Smooth muscle cell (in vitro differentiated cells): Measurements from ENCODE around the gene ZDHHC20. TPM values are rescaled to one million over a fixed set of nuclear protein-coding genes. Genes with fewer than 3 reads are reported as not detected.

ENCODE experiments used
- DNase-seq: peaks from one replicate; lab custom pipeline; 2025; ENCODE audit not compliant: unreplicated experiment; lab: John Stamatoyannopoulos, UW
- H2AFZ ChIP-seq: fragments of 200-600 bp; sonication (generic); 2 replicates; pipeline ENCODE4 v1.6.0; 2016; ENCODE audit warnings: antibody characterized with exemption, low read depth, mild to moderate bottlenecking
- H3F3A ChIP-seq: fragments of 200-600 bp; sonication (generic); 2 replicates; pipeline ENCODE4 v1.6.0; 2017; ENCODE audit warnings: antibody characterized with exemption, low read depth
- H3K27ac ChIP-seq: fragments of 200-600 bp; sonication (generic); 2 replicates; pipeline ENCODE4 v1.5.1; 2016; ENCODE audit warnings: low read depth, mild to moderate bottlenecking
- H3K27me3 ChIP-seq: fragments of 200-600 bp; sonication (generic); 2 replicates; pipeline ENCODE4 v1.6.1; 2016; ENCODE audit warnings: low read depth, mild to moderate bottlenecking
- H3K36me3 ChIP-seq: fragments of 200-600 bp; sonication (generic); 2 replicates; pipeline ENCODE4 v1.5.1; 2016; ENCODE audit warnings: low read depth
- H3K4me1 ChIP-seq: fragments of 200-600 bp; sonication (generic); 2 replicates; pipeline ENCODE4 v1.5.1; 2016; ENCODE audit warnings: low read depth
- H3K4me2 ChIP-seq: fragments of 200-600 bp; sonication (generic); 2 replicates; pipeline ENCODE4 v1.6.0; 2016; ENCODE audit warnings: mild to moderate bottlenecking
- H3K4me3 ChIP-seq: fragments of 200-600 bp; sonication (generic); 2 replicates; pipeline ENCODE4 v1.5.1; 2016; ENCODE audit warnings: mild to moderate bottlenecking
- H3K79me2 ChIP-seq: fragments of 200-600 bp; sonication (generic); 2 replicates; pipeline ENCODE4 v1.6.0; 2016; ENCODE audit warnings: low read depth, mild to moderate bottlenecking
- H3K9ac ChIP-seq: fragments of 200-600 bp; sonication (generic); 2 replicates; pipeline ENCODE4 v1.6.0; 2016; ENCODE audit warnings: low read depth
- H3K9me3 ChIP-seq: fragments of 200-600 bp; sonication (generic); replicated peaks from 2 replicates; pipeline ENCODE4 v1.5.1; 2016; ENCODE audit warnings: low read depth
- H4K20me1 ChIP-seq: fragments of 200-600 bp; sonication (generic); 2 replicates; pipeline ENCODE4 v1.6.0; 2016; ENCODE audit warnings: low read depth
- CTCF ChIP-seq: fragments of 200-600 bp; sonication (generic); IDR thresholded peaks from 2 replicates; pipeline ENCODE4 v1.5.1; 2017; ENCODE audit warnings: borderline replicate concordance, mild to moderate bottlenecking, antibody characterized with exemption; ENCODE audit not compliant: insufficient read depth, poor library complexity, severe bottlenecking
- WGBS: methylation state at CpG from one replicate; pipeline ENCODE4 v1.1.7; 2016; ENCODE audit warnings: low lambda C conversion rate; 5-methylcytosine and 5-hydroxymethylcytosine counted together
- polyA plus RNA-seq: library from polyadenylated mRNA; unstranded; fragments of >200 nt; fragmentation: Nextera tagmentation; extraction: Ambion mirVana; gene quantifications from 2 replicates; pipeline ENCODE4 v1.2.1, GENCODE V29; 2016
- total RNA-seq: library from RNA; depleted of rRNA; stranded (reverse); fragments of >200 nt; gene quantifications from 2 replicates; pipeline ENCODE4 v1.2.3, GENCODE V29; 2014

The ZDHHC20 gene
- total and polyA plus RNA-seq, 2 experiments from 2014 or later: 24.2 to 198 TPM

GRCh38 chr13:21450936-21451335 is 8.2 kb downstream of the ZDHHC20 start:
- Histone ChIP-seq H3K9ac (no peak overlapping the region), H4K20me1 (peaks cover 69% of the 10 kb centered on the region), H3K27ac (no peak overlapping the region), H3K9me3 (no peaks in the 10 kb centered on the region), H3K36me3 (no peaks in the 10 kb centered on the region), H3K27me3 (no peaks in the 10 kb centered on the region), H3K4me2 (no peak overlapping the region), H3K4me1 (peaks cover 6% of the 10 kb centered on the region), H3F3A (no peaks in the 10 kb centered on the region), H2AFZ (no peak overlapping the region), H3K79me2 (peaks cover 80% of the 10 kb centered on the region), H3K4me3 (no peak overlapping the region)
- 86% methylated on average over 3 of the region's 3 CpGs for whole genome bisulfite sequencing
- no peak for TF ChIP-seq CTCF
- DNase-seq: no peak

- Histone ChIP-seq H3K27me3 (no peaks in the 10 kb centered on the region), H3K27ac (no peak overlapping the region), H3F3A (no peaks in the 10 kb centered on the region), H3K9me3 (no peaks in the 10 kb centered on the region), H3K4me2 (no peak overlapping the region), H2AFZ (no peak overlapping the region), H3K4me3 (no peak overlapping the region), H3K79me2 (peaks cover 77% of the 10 kb centered on the region), H3K4me1 (no peaks in the 10 kb centered on the region), H3K9ac (no peak overlapping the region), H3K36me3 (no peaks in the 10 kb centered on the region), H4K20me1 (peaks cover 72% of the 10 kb centered on the region)
- no peak for DNase-seq
- no peak for TF ChIP-seq CTCF
- 95% methylated on average over 2 of the region's 2 CpGs for WGBS
These were observed 12.4 kb downstream of the ZDHHC20 start for GRCh38 chr13:21446656-21447055.

GRCh38 chr13:21445759-21446158 is 13.3 kb downstream of the ZDHHC20 start:
- 95% methylated on average over 6 of the region's 6 CpGs for WGBS
- no peaks in the 10 kb centered on the region for H3F3A ChIP-seq
- peaks cover 75% of the 10 kb centered on the region for H3K79me2 ChIP-seq
- no peak for TF ChIP-seq CTCF
- H3K27ac ChIP-seq: no peak overlapping the region
- no peaks in the 10 kb centered on the region for H3K9me3 ChIP-seq
- no peak overlapping the region for H2AFZ ChIP-seq
- H3K9ac ChIP-seq: no peak overlapping the region
- H4K20me1 ChIP-seq: peaks cover 69% of the 10 kb centered on the region
- no peak overlapping the region for H3K4me2 ChIP-seq
- no peaks in the 10 kb centered on the region for H3K4me1 ChIP-seq
- no peaks in the 10 kb centered on the region for H3K36me3 ChIP-seq
- no peak for DNase-seq
- no peaks in the 10 kb centered on the region for H3K27me3 ChIP-seq
- no peak overlapping the region for H3K4me3 ChIP-seq

- no peaks in the 10 kb centered on the region for H3K27me3 ChIP-seq
- 86% methylated on average over 1 of the region's 1 CpG for WGBS
- no peak overlapping the region for H3K4me3 ChIP-seq
- TF ChIP-seq CTCF: no peak
- no peak overlapping the region for H3K9ac ChIP-seq
- H3F3A ChIP-seq: no peaks in the 10 kb centered on the region
- peaks cover 56% of the 10 kb centered on the region for H4K20me1 ChIP-seq
- H3K27ac ChIP-seq: no peak overlapping the region
- H3K4me2 ChIP-seq: no peak overlapping the region
- no peaks in the 10 kb centered on the region for H3K36me3 ChIP-seq
- no peak overlapping the region for H2AFZ ChIP-seq
- H3K9me3 ChIP-seq: no peaks in the 10 kb centered on the region
- H3K79me2 ChIP-seq: peaks cover 84% of the 10 kb centered on the region
- H3K4me1 ChIP-seq: no peaks in the 10 kb centered on the region
- DNase-seq: no peak
These were observed 15.9 kb downstream of the ZDHHC20 start for GRCh38 chr13:21443171-21443570.
